Muscle layer of duodenum (tissue), 2 donors: ENCODE measurements around the gene PLXNA4.

Source experiments
- H3K27ac ChIP-seq: one replicate; pipeline ENCODE4 v1.7.0; 2013; ENCODE audit warnings: mild to moderate bottlenecking, low read length
- H3K27me3 ChIP-seq: one replicate; pipeline ENCODE4 v1.7.0; 2013; ENCODE audit warnings: low read depth, mild to moderate bottlenecking, control low read depth, low read length
- H3K36me3 ChIP-seq, 2 donors: one replicate each; pipeline ENCODE4 v1.7.0; 2013; ENCODE audit warnings: low read length in 2 of 2, control low read depth in 1 of 2, mild to moderate bottlenecking in 1 of 2; ENCODE audit not compliant: insufficient read depth in 2 of 2, control insufficient read depth in 1 of 2
- H3K4me1 ChIP-seq, 2 donors: one replicate each; pipeline ENCODE4 v1.7.0; 2013; ENCODE audit warnings: low read length in 2 of 2, mild to moderate bottlenecking in 2 of 2, control low read depth in 1 of 2, moderate library complexity in 1 of 2; ENCODE audit not compliant: insufficient read depth in 2 of 2, control insufficient read depth in 1 of 2
- H3K4me3 ChIP-seq, 2 donors: one replicate each; pipeline ENCODE4 v1.7.0; 2013; ENCODE audit warnings: low read length in 2 of 2, low read depth in 1 of 2, mild to moderate bottlenecking in 1 of 2
- H3K9me3 ChIP-seq, 2 donors: one replicate each; pipeline ENCODE4 v1.7.0; 2013; ENCODE audit warnings: low read length in 2 of 2, control low read depth in 1 of 2, mild to moderate bottlenecking in 1 of 2; ENCODE audit not compliant: control insufficient read depth in 1 of 2
- donor health status: healthy.

PLXNA4 gene

GRCh38 chr7:132377703-132378584, 198.3 kb downstream of the PLXNA4 start:
- H3K27ac ChIP-seq: no peak overlapping the region
- no peaks in the 10 kb centered on the region for H3K9me3 ChIP-seq
- H3K4me3 ChIP-seq: no peak overlapping the region
- H3K36me3 ChIP-seq: no peaks in the 10 kb centered on the region
- H3K4me1 ChIP-seq: peaks cover 8 to 12% of the 10 kb centered on the region in 2 donors
- H3K27me3 ChIP-seq: no peaks in the 10 kb centered on the region

- H3K4me1 ChIP-seq: peaks cover 8 to 12% of the 10 kb centered on the region in 2 donors
- H3K27me3 ChIP-seq: no peaks in the 10 kb centered on the region
- H3K9me3 ChIP-seq: no peaks in the 10 kb centered on the region
- no peaks in the 10 kb centered on the region for H3K36me3 ChIP-seq
- no peak overlapping the region for H3K27ac ChIP-seq
- H3K4me3 ChIP-seq: no peak overlapping the region
Observed at GRCh38 chr7:132377015-132377414, 199.3 kb downstream of the PLXNA4 start.

GRCh38 chr7:132376361-132377013, 199.8 kb downstream of the PLXNA4 start:
- Histone ChIP-seq H3K27ac (peak overlapping the region; percentile 24), H3K36me3 (no peaks in the 10 kb centered on the region), H3K4me1 (peaks cover 8 to 12% of the 10 kb centered on the region in 2 donors), H3K27me3 (no peaks in the 10 kb centered on the region), H3K4me3 (no peak overlapping the region), H3K9me3 (no peaks in the 10 kb centered on the region)

GRCh38 chr7:132373879-132374278, 202.4 kb downstream of the PLXNA4 start:
- no peaks in the 10 kb centered on the region for H3K27me3 ChIP-seq
- H3K4me3 ChIP-seq: no peak overlapping the region
- H3K4me1 ChIP-seq: peaks cover 8 to 12% of the 10 kb centered on the region in 2 donors
- no peak overlapping the region for H3K27ac ChIP-seq
- no peaks in the 10 kb centered on the region for H3K9me3 ChIP-seq
- H3K36me3 ChIP-seq: no peaks in the 10 kb centered on the region

- Histone ChIP-seq H3K27ac (no peak overlapping the region), H3K4me3 (no peak overlapping the region), H3K4me1 (peaks cover 8 to 12% of the 10 kb centered on the region in 2 donors), H3K27me3 (no peaks in the 10 kb centered on the region), H3K36me3 (no peaks in the 10 kb centered on the region), H3K9me3 (no peaks in the 10 kb centered on the region)
Observed at GRCh38 chr7:132373041-132373440, 203.2 kb downstream of the PLXNA4 start.

GRCh38 chr7:132371948-132372347, 204.3 kb downstream of the PLXNA4 start:
- peaks cover 8 to 11% of the 10 kb centered on the region in 2 donors for H3K4me1 ChIP-seq
- no peak overlapping the region for H3K27ac ChIP-seq
- no peaks in the 10 kb centered on the region for H3K9me3 ChIP-seq
- no peaks in the 10 kb centered on the region for H3K27me3 ChIP-seq
- no peaks in the 10 kb centered on the region for H3K36me3 ChIP-seq
- no peak overlapping the region for H3K4me3 ChIP-seq

GRCh38 chr7:132368246-132368900, 207.9 kb downstream of the PLXNA4 start:
- no peaks in the 10 kb centered on the region for H3K4me1 ChIP-seq
- no peak overlapping the region for H3K4me3 ChIP-seq
- no peaks in the 10 kb centered on the region for H3K36me3 ChIP-seq
- no peaks in the 10 kb centered on the region for H3K27me3 ChIP-seq
- no peak overlapping the region for H3K27ac ChIP-seq
- no peaks in the 10 kb centered on the region for H3K9me3 ChIP-seq

GRCh38 chr7:132367795-132368194, 208.5 kb downstream of the PLXNA4 start:
- no peaks in the 10 kb centered on the region for H3K27me3 ChIP-seq
- no peaks in the 10 kb centered on the region for H3K9me3 ChIP-seq
- H3K4me3 ChIP-seq: no peak overlapping the region
- no peaks in the 10 kb centered on the region for H3K4me1 ChIP-seq
- H3K27ac ChIP-seq: no peak overlapping the region
- H3K36me3 ChIP-seq: no peaks in the 10 kb centered on the region

- Histone ChIP-seq H3K9me3 (no peaks in the 10 kb centered on the region), H3K36me3 (no peaks in the 10 kb centered on the region), H3K27ac (no peak overlapping the region), H3K27me3 (no peaks in the 10 kb centered on the region), H3K4me1 (no peaks in the 10 kb centered on the region), H3K4me3 (no peak overlapping the region)
Observed at GRCh38 chr7:132367004-132367403, 209.3 kb downstream of the PLXNA4 start.

GRCh38 chr7:132364226-132364625, 212.0 kb downstream of the PLXNA4 start:
- no peak overlapping the region for H3K4me3 ChIP-seq
- H3K9me3 ChIP-seq: no peaks in the 10 kb centered on the region
- H3K27ac ChIP-seq: no peak overlapping the region
- no peaks in the 10 kb centered on the region for H3K36me3 ChIP-seq
- H3K4me1 ChIP-seq: no peaks in the 10 kb centered on the region
- H3K27me3 ChIP-seq: no peaks in the 10 kb centered on the region

GRCh38 chr7:132362059-132362458, 214.2 kb downstream of the PLXNA4 start:
- no peaks in the 10 kb centered on the region for H3K36me3 ChIP-seq
- no peaks in the 10 kb centered on the region for H3K4me1 ChIP-seq
- H3K27me3 ChIP-seq: no peaks in the 10 kb centered on the region
- H3K9me3 ChIP-seq: no peaks in the 10 kb centered on the region
- no peak overlapping the region for H3K4me3 ChIP-seq
- H3K27ac ChIP-seq: no peak overlapping the region
